SK-N-MC (cell line): Measurements from ENCODE around the gene ONECUT3.
"Not testable (repeated sequence)": the region's sequence is repeated elsewhere in the genome, so short reads cannot be mapped to it uniquely, and the experiment has no call there.

Experiments
- DNase-seq: peaks from one replicate; pipeline ENCODE4 v3.0.0-alpha.2; 2011; ENCODE audit warnings: low read depth, low spot score
- H3K27ac ChIP-seq: fragments of 200-600 bp; sonication (generic); 2 replicates; pipeline ENCODE4 v1.5.1; 2016; ENCODE audit warnings: mixed run types
- H3K36me3 ChIP-seq: fragments of 200-600 bp; sonication (generic); 2 replicates; pipeline ENCODE4 v1.6.1; 2017; ENCODE audit warnings: antibody characterized with exemption, low read length, mixed read lengths; ENCODE audit not compliant: insufficient read depth
- H3K4me3 ChIP-seq: fragments of 200-600 bp; sonication (generic); 2 replicates; pipeline ENCODE4 v1.5.1; 2016
- H3K9ac ChIP-seq: fragments of 200-600 bp; sonication (generic); 2 replicates; pipeline ENCODE4 v1.8.0; 2017; ENCODE audit warnings: mixed run types, mixed read lengths; ENCODE audit not compliant: insufficient read length
- H3K9me3 ChIP-seq: fragments of 200-600 bp; sonication (generic); 2 replicates; pipeline ENCODE4 v1.6.1; 2017; ENCODE audit warnings: low read depth, mild to moderate bottlenecking, antibody characterized with exemption, low read length, moderate library complexity, mixed read lengths
- EZH2 ChIP-seq: fragments of 200-600 bp; sonication (generic); IDR thresholded peaks from one replicate; pipeline ENCODE4 v1.6.1; 2017; ENCODE audit warnings: antibody characterized with exemption
- FOXP2 ChIP-seq: optimal IDR thresholded peaks from 2 replicates; pipeline ENCODE3; 2011; ENCODE audit warnings: mild to moderate bottlenecking, moderate library complexity; ENCODE audit not compliant: insufficient read depth; ENCODE audit errors: extremely low read length, control extremely low read depth
- POLR2AphosphoS5 ChIP-seq: IDR thresholded peaks from 2 replicates; pipeline ENCODE4 v1.6.1; 2012; ENCODE audit warnings: mild to moderate bottlenecking, low read depth, low read length, borderline replicate concordance

The ONECUT3 gene

GRCh38 chr19:1752757-1753728 is at the start of gene ONECUT3:
Gene ONECUT3, plus strand, starts transcription at chr19:1753506. Its CDS starts 157 bp downstream, at chr19:1753663.
- H3K36me3 ChIP-seq: no peaks in the 10 kb centered on the region
- H3K9ac ChIP-seq: no peak within 1 kb of the TSS
- no peak for DNase-seq
- H3K9me3 ChIP-seq: no peaks in the 10 kb centered on the region
- no peak within 1 kb of the TSS for H3K4me3 ChIP-seq
- TF ChIP-seq FOXP2: no peak
- TF ChIP-seq EZH2: no peak
- TF ChIP-seq POLR2AphosphoS5: no peak
- no peak within 1 kb of the TSS for H3K27ac ChIP-seq

- TF ChIP-seq POLR2AphosphoS5: no peak
- no peak for TF ChIP-seq EZH2
- TF ChIP-seq FOXP2: no peak
- no peak overlapping the region for H3K27ac ChIP-seq
- no peaks in the 10 kb centered on the region for H3K9me3 ChIP-seq
- DNase-seq: no peak
- no peak overlapping the region for H3K4me3 ChIP-seq
- no peak overlapping the region for H3K9ac ChIP-seq
- H3K36me3 ChIP-seq: no peaks in the 10 kb centered on the region
Measured at GRCh38 chr19:1704339-1704738, 49.0 kb upstream of the ONECUT3 start.

GRCh38 chr19:1705367-1705766 is 47.9 kb upstream of the ONECUT3 start:
- H3K36me3 ChIP-seq: no peaks in the 10 kb centered on the region
- H3K27ac ChIP-seq: no peak overlapping the region
- no peak for DNase-seq
- no peaks in the 10 kb centered on the region for H3K9me3 ChIP-seq
- H3K9ac ChIP-seq: no peak overlapping the region
- no peak overlapping the region for H3K4me3 ChIP-seq
- TF ChIP-seq POLR2AphosphoS5: no peak
- no peak for TF ChIP-seq FOXP2
- TF ChIP-seq EZH2: no peak

GRCh38 chr19:1706646-1707045 is 46.7 kb upstream of the ONECUT3 start:
- not testable (repeated sequence) for H3K9me3 ChIP-seq, H3K4me3 ChIP-seq, DNase-seq, H3K9ac ChIP-seq, H3K36me3 ChIP-seq, H3K27ac ChIP-seq

- no peak for DNase-seq
- no peak for TF ChIP-seq POLR2AphosphoS5
- TF ChIP-seq EZH2: no peak
- no peak for TF ChIP-seq FOXP2
- Histone ChIP-seq H3K27ac (no peak overlapping the region), H3K4me3 (no peak overlapping the region), H3K36me3 (no peaks in the 10 kb centered on the region), H3K9me3 (no peaks in the 10 kb centered on the region), H3K9ac (no peak overlapping the region)
Measured at GRCh38 chr19:1707240-1707639, 46.1 kb upstream of the ONECUT3 start.

- H3K9me3 ChIP-seq: no peaks in the 10 kb centered on the region
- no peak for TF ChIP-seq POLR2AphosphoS5
- no peak for TF ChIP-seq FOXP2
- TF ChIP-seq EZH2: no peak
- DNase-seq: no peak
- no peak overlapping the region for H3K27ac ChIP-seq
- no peak overlapping the region for H3K4me3 ChIP-seq
- H3K36me3 ChIP-seq: no peaks in the 10 kb centered on the region
- no peak overlapping the region for H3K9ac ChIP-seq
Measured at GRCh38 chr19:1713170-1713569, 40.1 kb upstream of the ONECUT3 start.

GRCh38 chr19:1715540-1715939 is 37.8 kb upstream of the ONECUT3 start:
- Histone ChIP-seq H3K9ac (no peak overlapping the region), H3K9me3 (no peaks in the 10 kb centered on the region), H3K4me3 (no peak overlapping the region), H3K27ac (no peak overlapping the region), H3K36me3 (no peaks in the 10 kb centered on the region)
- TF ChIP-seq FOXP2: no peak
- no peak for TF ChIP-seq EZH2
- no peak for TF ChIP-seq POLR2AphosphoS5
- no peak for DNase-seq

GRCh38 chr19:1717200-1717969 is 35.9 kb upstream of the ONECUT3 start:
- TF ChIP-seq POLR2AphosphoS5 (no peak), FOXP2 (no peak), EZH2 (no peak)
- Histone ChIP-seq H3K9me3 (no peaks in the 10 kb centered on the region), H3K36me3 (no peaks in the 10 kb centered on the region), H3K4me3 (no peak overlapping the region), H3K9ac (no peak overlapping the region), H3K27ac (no peak overlapping the region)
- no peak for DNase-seq

GRCh38 chr19:1717970-1718264 is 35.4 kb upstream of the ONECUT3 start:
- H3K27ac ChIP-seq: no peak overlapping the region
- H3K9me3 ChIP-seq: no peaks in the 10 kb centered on the region
- H3K4me3 ChIP-seq: no peak overlapping the region
- TF ChIP-seq EZH2 (no peak), POLR2AphosphoS5 (no peak), FOXP2 (no peak)
- DNase-seq: no peak
- no peak overlapping the region for H3K9ac ChIP-seq
- H3K36me3 ChIP-seq: no peaks in the 10 kb centered on the region
